ENCODE measurements around the gene PTCH1.

Gene PTCH1

GRCh38 chr9:95437559-95437958 is 79.2 kb downstream of the PTCH1 start:
- TF ChIP-seq POLR2AphosphoS5 (IDR thresholded peaks at IDR 0.05; ENCODE audit: low read depth) (no peak), CTCF (IDR thresholded peaks at IDR 0.05; ENCODE audit: insufficient read depth, low read length) (no peak), GABPA (IDR thresholded peaks at IDR 0.05; ENCODE audit: low read depth) (no peak), REST (IDR thresholded peaks at IDR 0.05; ENCODE audit: insufficient replicate concordance, low read depth) (no peak), SPI1 (IDR thresholded peaks at IDR 0.05; ENCODE audit: borderline replicate concordance, low read depth) (no peak)
- Histone ChIP-seq H3K4me3 (replicated peaks; ENCODE audit: insufficient read depth, low read length) (no peak overlapping the region), H3K27ac (replicated peaks) (no peak overlapping the region), H3K27me3 (ENCODE audit: insufficient read depth, poor library complexity, severe bottlenecking) (no peaks in the 10 kb centered on the region)
- DNase-seq (ENCODE audit: low read depth in 1 of 2, low spot score in 1 of 2): no peak

GRCh38 chr9:95436416-95436815 is 80.4 kb downstream of the PTCH1 start:
- TF ChIP-seq GABPA (IDR thresholded peaks at IDR 0.05; ENCODE audit: low read depth): no peak
- no peak for TF ChIP-seq REST (IDR thresholded peaks at IDR 0.05; ENCODE audit: insufficient replicate concordance, low read depth)
- TF ChIP-seq CTCF (IDR thresholded peaks at IDR 0.05; ENCODE audit: insufficient read depth, low read length): no peak
- TF ChIP-seq POLR2AphosphoS5 (IDR thresholded peaks at IDR 0.05; ENCODE audit: low read depth): no peak
- no peak for TF ChIP-seq SPI1 (IDR thresholded peaks at IDR 0.05; ENCODE audit: borderline replicate concordance, low read depth)
- Histone ChIP-seq H3K4me3 (replicated peaks; ENCODE audit: insufficient read depth, low read length) (no peak overlapping the region), H3K27me3 (ENCODE audit: insufficient read depth, poor library complexity, severe bottlenecking) (no peaks in the 10 kb centered on the region), H3K27ac (replicated peaks) (no peak overlapping the region)
- no peak for DNase-seq (ENCODE audit: low read depth in 1 of 2, low spot score in 1 of 2)

GRCh38 chr9:95435074-95435728 is 81.6 kb downstream of the PTCH1 start:
- TF ChIP-seq REST (IDR thresholded peaks at IDR 0.05; ENCODE audit: insufficient replicate concordance, low read depth) (no peak), SPI1 (IDR thresholded peaks at IDR 0.05; ENCODE audit: borderline replicate concordance, low read depth) (no peak), POLR2AphosphoS5 (IDR thresholded peaks at IDR 0.05; ENCODE audit: low read depth) (no peak), GABPA (IDR thresholded peaks at IDR 0.05; ENCODE audit: low read depth) (no peak), CTCF (IDR thresholded peaks at IDR 0.05; ENCODE audit: insufficient read depth, low read length) (no peak)
- DNase-seq (ENCODE audit: low read depth in 1 of 2, low spot score in 1 of 2): no peak
- no peaks in the 10 kb centered on the region for H3K27me3 ChIP-seq (ENCODE audit: insufficient read depth, poor library complexity, severe bottlenecking)
- no peak overlapping the region for H3K4me3 ChIP-seq (replicated peaks; ENCODE audit: insufficient read depth, low read length)
- no peak overlapping the region for H3K27ac ChIP-seq (replicated peaks)
